ENCODE results near the gene ALG5.

- TF ChIP-seq FOXP2 (optimal IDR thresholded peaks at IDR 0.05; ENCODE audit: control extremely low read depth, extremely low read length, insufficient read depth) (no peak), POLR2AphosphoS5 (IDR thresholded peaks at IDR 0.05; ENCODE audit: borderline replicate concordance, low read depth, low read length) (no peak)
Measured at GRCh38 chr13:37009692-37010091, 10.6 kb upstream of the ALG5 start.
